ENCODE measurements around the gene WBP4.
A peak's percentile ranks its signal among the peaks of the same experiment; 100 is the strongest.
"Not testable (repeated sequence)": the region's sequence is repeated elsewhere in the genome, so short reads cannot be mapped to it uniquely, and the experiment has no call there.

The WBP4 gene

GRCh38 chr13:41079725-41080124, 18.4 kb downstream of the WBP4 start:
- DNase-seq (ENCODE audit: low read depth, low spot score), result no peak

- no peak for DNase-seq (ENCODE audit: low read depth, low spot score)
These were observed 24.8 kb downstream of the WBP4 start for GRCh38 chr13:41085961-41086585.

GRCh38 chr13:41095681-41096080, 34.4 kb downstream of the WBP4 start:
- not testable (repeated sequence) for DNase-seq (ENCODE audit: low read depth, low spot score)

- no peak for DNase-seq (ENCODE audit: low read depth, low spot score)
These were observed 37.5 kb downstream of the WBP4 start for GRCh38 chr13:41098761-41099160.

GRCh38 chr13:41099986-41100385, 38.7 kb downstream of the WBP4 start:
- DNase-seq (ENCODE audit: low read depth, low spot score), result no peak

- no peak for DNase-seq (ENCODE audit: low read depth, low spot score)
These were observed 45.8 kb downstream of the WBP4 start for GRCh38 chr13:41107104-41107571.

- no peak for DNase-seq (ENCODE audit: low read depth, low spot score)
These were observed 46.3 kb downstream of the WBP4 start for GRCh38 chr13:41107584-41108014.

- no peak for DNase-seq (ENCODE audit: low read depth, low spot score)
These were observed 50.1 kb downstream of the WBP4 start for GRCh38 chr13:41111454-41111853.

- DNase-seq (ENCODE audit: low read depth, low spot score), result no peak
These were observed 56.6 kb downstream of the WBP4 start for GRCh38 chr13:41117869-41118268.

- DNase-seq (ENCODE audit: low read depth, low spot score), result no peak
These were observed 61.5 kb downstream of the WBP4 start for GRCh38 chr13:41122838-41123237.

- DNase-seq (ENCODE audit: low read depth, low spot score), result no peak
These were observed 66.4 kb downstream of the WBP4 start for GRCh38 chr13:41127701-41128100.

GRCh38 chr13:41130356-41130755, 69.0 kb downstream of the WBP4 start:
- DNase-seq (ENCODE audit: low read depth, low spot score), result no peak

- DNase-seq (ENCODE audit: low read depth, low spot score), result not testable (repeated sequence)
These were observed 69.9 kb downstream of the WBP4 start for GRCh38 chr13:41131189-41131588.

- not testable (repeated sequence) for DNase-seq (ENCODE audit: low read depth, low spot score)
These were observed 70.6 kb downstream of the WBP4 start for GRCh38 chr13:41131660-41132511.

GRCh38 chr13:41132512-41133152, 71.3 kb downstream of the WBP4 start, which contains the start of gene KBTBD6:
Gene KBTBD6 (minus strand): TSS chr13:41132802. CDS start chr13:41132511, 291 bp downstream.
- peak; percentile 96 for DNase-seq (ENCODE audit: low read depth, low spot score)
